ENCODE results near the gene PRCC. TPM values are rescaled to one million over a fixed set of nuclear protein-coding genes. Genes with fewer than 3 reads are reported as not detected.
A peak's percentile ranks its signal among the peaks of the same experiment; 100 is the strongest.

PRCC gene
- total RNA-seq, 1 donor from 2014 or later, result 39.4 TPM

DNA sequence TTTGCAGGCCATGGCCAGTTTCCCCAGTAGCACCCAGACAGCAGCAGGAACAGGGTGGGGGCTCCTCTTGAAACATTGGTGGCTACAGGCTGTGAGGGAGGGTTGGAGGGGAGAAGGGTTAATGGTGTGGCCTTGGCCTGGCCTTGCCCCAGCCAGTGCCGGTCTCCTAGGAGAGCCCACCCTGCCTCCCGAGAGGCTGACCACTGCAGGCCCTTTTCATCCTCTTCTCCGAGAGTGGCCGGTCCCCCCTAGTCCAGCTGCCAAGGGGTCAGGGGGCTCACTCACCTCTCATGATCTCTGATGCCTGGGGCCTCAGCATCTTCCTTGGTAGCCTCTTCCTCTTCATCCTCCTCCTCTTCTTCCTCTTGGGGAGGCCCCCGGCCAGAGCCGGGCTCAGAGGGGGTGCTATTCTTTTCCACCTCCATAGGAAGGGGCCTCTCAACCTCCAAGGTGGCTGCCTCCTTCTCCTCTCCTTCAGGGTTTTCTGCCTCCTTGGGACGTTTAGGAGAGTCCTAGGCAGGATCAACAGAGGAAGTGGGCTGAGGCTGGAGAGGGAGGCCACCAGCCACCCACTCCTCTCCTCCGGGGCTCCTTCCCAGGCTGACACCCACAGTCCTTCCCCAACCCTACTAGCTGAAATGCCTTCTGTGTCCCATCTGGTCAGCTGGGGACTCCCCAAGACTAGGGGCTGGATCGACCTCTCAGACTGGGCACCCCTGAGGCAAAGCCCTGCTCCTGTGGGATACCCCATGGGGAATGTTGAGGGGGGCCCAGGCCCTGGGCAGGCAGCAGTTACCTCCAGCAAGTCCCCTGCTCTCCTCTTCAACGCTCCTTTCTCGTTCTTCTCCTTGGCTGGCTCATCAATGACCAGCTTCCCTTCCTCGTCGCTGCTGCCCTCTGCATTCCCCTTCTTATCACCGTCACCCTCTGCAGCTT lies 23.7 kb upstream of the PRCC start:
- intact Hi-C loops (cut with DNase I), result no loop called here
- no peak for ATAC-seq (ENCODE audit: poor library complexity)
- peak; percentile 35 for DNase-seq

DNA sequence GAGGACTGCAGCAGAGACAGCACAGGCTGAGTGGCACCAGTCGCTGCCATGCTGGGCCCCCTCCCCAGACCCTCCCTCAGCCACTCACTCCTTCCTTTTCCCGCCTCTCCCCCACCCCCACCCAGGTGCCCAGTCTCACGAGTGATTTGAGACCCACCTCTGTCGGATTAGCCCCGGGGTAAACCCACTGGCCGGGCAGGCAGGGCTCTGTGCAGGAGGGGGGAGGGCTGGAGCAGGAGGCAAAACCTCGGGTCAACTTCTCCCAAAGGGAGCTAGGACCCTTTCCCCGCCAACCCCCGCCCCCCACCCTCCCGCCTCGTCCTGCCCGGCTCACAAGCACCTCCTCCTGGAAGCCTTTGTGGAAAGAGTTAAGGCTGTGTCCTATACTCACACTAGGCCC lies 23.0 kb upstream of the PRCC start:
- ATAC-seq (ENCODE audit: poor library complexity) (no peak), DNase-seq (peak; percentile 17)
- intact Hi-C loops (cut with DNase I), result no loop called here

DNA sequence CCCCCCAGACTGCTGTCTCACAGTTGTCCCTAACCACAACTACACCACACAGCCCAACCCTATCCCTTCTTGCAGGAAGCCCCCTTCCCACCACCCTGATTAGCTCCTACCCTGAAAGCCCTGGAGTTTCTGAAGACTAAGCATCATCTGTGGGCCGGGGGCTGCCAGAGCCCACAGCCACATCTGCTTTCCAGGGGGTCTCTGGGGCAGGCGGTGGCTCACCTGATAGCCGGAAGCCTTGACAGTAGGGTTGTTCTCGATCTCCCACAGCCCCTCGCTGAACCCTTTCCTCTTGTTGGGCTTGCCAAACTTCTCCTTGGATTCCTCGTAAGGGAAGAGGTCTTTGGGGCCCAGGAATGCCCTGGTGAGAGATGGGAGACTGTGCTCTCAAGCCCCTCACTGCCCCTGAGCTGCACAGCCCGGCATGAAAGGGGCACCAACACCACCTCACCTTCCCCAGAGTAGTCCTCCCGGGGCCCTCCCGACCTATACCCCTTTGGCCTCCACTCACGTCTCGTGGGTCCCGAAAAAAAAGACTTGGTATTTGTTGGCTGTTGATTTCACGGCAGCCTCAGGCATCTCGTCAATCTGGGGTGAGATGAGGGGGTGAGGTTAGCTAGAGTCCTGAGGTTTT lies 22.4 kb upstream of the PRCC start:
- DNase-seq (peak; percentile 33), ATAC-seq (ENCODE audit: poor library complexity) (no peak)
- intact Hi-C loops (cut with DNase I), result no loop called here

DNA sequence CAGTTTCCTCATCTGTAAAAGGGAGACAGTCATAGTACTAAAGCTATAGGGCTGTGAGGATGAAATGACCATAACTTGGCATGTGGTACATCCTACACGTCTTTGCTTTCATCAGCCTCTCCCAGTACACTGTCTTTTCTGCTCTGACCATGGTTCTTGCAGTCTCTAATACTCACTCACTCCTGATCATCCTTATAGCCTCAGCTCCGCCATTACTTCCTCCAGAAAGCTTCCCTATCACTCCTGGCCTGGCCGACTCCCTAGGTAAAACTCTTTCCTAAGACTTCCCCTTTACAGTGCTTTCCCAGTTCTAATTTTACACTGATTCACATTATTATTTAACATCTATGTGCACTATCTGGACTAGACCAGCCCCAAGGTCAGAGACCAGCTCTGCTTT lies 21.5 kb upstream of the PRCC start:
- DNase-seq (no peak), ATAC-seq (ENCODE audit: poor library complexity) (no peak)
- intact Hi-C loops (cut with DNase I), result no loop called here

DNA sequence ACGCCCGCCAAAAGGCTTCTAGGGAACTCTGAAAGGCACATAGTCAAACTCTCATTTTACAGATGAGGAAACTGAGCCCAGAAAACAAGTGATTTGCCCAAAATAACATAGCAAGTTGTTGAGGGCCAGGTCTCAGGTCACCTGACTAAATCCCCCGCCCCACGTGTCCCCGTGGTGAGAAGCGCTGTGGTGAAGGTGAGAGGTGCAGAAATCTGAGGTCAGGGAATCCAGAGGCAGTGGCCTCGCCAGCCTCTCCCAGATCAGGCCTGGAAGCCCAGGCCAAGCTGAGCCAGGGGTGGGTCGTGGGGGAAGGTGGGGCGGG lies 21.0 kb upstream of the PRCC start:
- no peak for DNase-seq
- ATAC-seq (ENCODE audit: poor library complexity), result no peak
- intact Hi-C loops (cut with DNase I), result no loop called here

DNA sequence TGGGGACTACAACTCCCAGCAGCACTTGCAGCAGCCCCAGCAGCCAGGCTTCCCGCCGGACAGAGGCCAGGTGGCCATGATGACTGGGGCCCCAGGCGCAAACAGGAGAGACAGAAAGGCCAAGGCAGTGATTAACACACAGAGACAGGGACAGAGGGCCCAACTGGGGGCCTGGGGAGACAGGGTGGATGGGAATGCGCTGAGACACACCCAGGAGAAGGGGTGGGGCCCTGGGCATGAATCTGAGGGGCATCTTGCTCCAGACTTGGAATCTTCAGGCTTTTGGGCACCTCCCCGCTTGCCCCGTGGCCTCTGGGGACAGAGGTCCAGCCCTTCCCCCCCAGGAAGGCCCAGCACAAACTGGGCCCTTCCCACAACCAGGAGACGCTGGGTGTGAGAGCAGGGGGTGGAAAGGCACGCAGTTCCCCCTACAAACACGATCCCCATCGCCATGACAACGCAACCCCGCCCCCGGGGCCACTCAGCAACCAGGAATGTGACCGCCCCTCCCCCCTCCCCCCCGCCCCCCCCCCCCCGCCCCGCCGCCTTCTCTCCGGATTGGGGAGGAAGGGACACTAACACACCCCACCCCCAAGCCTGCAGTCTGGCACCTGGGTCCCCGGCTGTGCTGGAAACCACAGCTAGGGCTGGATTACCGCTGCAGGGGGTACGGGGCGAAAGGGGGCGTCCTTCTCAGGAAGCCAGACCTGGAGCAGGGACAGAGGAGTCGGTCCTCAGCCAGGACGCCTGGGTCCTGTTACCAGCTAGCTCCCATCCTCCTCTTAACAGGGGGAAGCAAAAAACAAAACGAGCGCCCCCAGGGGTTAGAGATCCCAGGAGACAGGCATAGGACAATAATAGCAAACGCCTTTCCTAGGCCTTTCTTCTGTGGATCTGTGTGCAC lies 20.4 kb upstream of the PRCC start:
- intact Hi-C loops (cut with DNase I), result no loop called here
- ATAC-seq (ENCODE audit: poor library complexity) (peak; percentile 70), DNase-seq (peak; percentile 95)

DNA sequence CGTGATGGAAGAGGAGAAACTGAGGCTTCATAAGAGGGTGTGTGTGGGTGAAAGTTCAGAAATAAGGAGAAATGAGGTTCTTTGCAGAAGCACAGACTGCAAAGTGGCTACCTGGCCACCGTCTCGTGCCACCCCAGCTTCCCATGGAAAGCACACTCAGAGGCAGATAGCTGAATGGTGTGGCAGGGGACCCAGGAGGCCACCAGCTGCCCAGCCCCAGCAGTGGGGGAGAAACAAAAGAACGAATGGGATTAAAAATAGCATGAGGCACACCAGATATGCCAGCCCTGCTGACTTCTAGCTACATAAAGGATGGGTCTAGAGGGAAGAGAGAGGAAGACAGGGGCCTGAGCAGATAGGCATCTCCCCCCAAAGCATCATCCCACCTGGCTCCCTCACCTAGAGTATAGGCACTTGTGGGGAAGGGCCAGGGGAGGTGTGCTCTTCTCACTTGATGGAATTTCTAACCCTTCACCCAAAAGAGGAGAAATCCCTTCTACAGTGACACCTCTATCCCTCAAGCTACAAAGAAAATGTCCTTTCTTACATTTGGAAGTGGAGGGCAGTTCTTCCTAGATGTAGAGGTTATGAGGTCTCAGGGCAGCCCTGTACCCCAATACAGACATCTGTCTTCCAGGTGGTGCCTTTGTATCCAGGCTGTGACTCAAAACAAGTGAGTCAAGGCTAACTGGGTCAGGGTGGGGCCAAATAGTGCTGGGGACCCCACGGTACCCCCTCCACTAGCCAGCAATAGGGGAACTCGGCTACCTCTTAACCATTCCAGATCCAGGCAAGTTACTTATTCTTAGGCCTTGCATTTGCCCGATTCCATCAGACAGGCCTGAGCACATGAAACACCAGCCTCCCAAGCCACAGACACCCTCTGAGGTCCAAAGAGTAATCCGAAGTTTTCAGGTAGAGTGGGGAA lies 19.3 kb upstream of the PRCC start:
- intact Hi-C loops (cut with DNase I), result no loop called here
- ATAC-seq (ENCODE audit: poor library complexity) (peak; percentile 4), DNase-seq (peak; percentile 44)

DNA sequence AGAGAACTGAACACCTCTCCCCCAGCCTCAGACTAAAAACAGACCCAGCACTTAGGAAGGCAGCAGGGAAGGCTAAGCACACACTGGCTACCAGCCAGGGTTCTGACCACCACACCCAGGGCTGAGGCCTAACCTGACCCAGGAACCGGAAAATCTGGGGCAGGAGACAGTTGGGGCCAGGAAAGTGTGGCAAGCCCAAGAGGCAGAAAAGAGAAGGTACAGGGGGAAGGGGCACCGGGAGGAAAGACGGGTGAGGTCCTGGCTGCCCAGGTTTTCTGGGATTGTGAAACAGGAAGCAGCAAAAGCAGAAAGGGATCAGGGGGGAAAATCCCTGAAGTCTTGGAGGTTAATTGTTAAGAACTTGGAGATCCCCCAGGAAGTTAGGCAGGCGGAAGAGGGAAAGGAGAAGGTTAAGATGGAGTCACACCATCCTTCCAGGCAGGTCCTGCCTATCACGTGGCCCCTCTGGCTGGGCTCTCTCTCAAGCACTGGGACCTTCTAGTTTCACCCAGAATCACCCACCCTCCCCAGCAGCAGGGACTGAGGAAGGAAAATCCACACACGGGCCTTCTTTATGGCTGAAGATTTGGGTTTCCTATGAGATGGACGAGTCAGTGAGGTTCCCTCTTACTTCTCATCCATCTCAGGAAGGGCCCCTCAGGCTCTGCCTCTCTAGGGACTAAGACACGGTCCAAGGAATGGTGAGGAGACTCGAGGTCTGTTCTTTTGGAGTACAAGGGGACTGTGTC lies 18.5 kb upstream of the PRCC start:
- ATAC-seq (ENCODE audit: poor library complexity), result peak; percentile 8
- peak; percentile 71 for DNase-seq
- intact Hi-C loops (cut with DNase I), result no loop called here

DNA sequence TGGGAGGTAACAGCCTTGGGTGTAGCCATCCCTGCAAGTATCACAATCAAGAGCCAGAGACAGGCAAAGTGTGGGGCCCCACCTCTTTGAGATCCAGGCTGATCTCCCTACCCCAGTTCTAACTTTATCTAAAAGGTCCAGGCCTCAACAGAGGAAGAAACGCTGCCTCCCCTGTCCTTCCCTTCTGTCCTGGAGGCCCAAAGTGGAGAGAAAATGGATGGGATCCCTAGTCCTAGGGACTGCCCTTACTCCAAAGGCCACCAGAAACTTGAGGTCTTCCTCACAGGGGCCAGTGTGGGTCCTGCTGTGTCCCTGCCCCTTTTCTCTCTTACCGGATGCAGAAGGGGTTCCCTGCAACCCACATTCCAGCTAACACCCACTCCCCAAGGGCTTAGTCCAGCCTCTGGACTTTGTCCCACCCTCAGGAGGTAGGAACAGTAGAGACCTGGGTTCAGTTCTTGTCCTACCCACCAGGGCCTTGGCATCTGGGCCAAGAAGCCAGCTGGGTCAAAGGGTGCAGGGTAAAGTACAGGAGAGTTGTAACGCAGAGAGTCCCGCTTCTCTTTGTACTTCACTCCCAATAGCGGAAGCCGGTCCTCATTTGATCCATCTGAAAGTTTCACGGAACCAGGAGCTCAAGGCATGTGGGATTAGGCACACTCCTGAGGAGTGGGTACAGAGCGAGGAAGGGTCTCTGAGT lies 17.8 kb upstream of the PRCC start:
- intact Hi-C loops (cut with DNase I), result no loop called here
- ATAC-seq (ENCODE audit: poor library complexity), result no peak
- DNase-seq, result peak; percentile 30

DNA sequence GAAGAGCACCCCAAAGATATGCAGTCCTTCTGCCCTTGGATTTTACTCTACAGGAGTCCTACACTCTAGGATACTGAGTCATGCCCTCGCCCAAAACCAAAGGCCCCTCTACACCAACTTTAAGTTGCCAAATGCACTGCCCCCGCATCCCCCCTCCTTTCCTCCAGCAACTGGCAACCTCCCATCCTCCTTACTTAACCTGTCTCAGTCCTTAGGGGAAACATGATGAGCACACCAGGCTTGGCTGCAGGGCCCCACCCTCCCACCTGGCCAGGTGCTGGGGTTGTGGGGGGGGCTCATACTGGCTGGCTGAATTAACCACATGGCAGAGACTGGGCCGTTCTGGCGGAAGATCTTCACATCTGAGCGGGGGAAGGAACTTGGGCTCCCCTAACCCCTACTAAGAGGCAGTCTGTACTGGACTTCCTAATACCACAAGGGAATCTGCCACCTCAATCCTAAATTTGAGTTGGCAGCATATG lies 17.1 kb upstream of the PRCC start:
- intact Hi-C loops (cut with DNase I), result no loop called here
- ATAC-seq (ENCODE audit: poor library complexity) (no peak), DNase-seq (peak; percentile 39)

DNA sequence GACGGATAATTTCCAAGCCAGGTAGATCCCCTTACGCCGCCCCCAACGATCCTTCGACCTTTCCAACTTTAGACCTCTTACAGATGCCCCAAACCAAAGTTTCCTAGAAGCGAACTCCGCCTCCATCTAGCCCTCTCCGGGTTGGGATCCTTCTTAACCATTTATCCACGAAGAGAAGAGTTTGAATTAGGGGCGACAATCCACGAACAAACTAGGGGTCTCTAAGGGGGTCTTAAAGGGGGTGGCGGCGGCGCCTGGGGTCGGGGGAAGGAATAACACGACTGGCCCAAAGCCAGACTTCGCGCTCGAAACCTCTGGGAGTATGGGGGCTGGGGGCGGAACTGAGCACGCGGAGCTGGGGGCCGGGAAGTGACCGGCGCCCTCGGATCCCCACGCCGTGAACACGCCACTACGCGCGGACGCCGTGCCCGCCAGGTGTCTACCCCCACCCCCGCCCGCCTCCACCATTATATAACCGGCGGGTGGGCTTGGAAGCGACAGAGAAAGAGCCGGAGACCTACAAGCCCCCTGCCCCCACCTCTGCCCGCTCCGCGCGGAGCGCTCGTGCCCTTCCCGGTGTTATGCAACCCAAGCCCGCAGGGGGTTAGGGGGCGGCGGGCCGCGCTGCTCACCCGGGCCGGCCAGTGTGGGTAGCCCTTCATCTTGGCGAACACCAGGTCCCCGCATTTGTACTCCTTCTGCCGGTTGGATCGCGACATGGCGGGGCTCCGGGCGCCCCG lies 16.5 kb upstream of the PRCC start:
- intact Hi-C loops (cut with DNase I), result no loop called here
- peak; percentile 76 for DNase-seq
- ATAC-seq (ENCODE audit: poor library complexity), result peak; percentile 2

DNA sequence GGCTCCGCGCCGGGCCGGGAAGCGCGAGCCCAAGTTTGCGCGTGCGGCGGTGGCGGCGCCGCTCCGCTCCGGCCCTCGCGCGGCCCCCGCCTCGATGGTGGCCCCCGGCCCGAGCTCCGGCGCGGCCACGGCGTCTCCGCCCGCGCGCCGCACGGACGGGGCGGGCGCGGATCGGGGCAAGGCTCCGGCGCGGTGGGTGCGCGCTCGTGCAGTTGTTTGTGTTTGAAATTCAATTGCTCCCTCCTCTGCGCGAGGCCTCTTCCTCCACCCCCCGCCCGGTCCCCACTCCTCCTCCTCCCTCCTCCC lies 15.9 kb upstream of the PRCC start, which contains the start of gene HDGF:
HDGF (minus strand) TSS at position 225 of the 306 bp plus-strand sequence. CDS start 246 bp downstream, outside the sequence.
- no peak for DNase-seq
- intact Hi-C loops (cut with DNase I), result no loop called here
- ATAC-seq (ENCODE audit: poor library complexity), result no peak

DNA sequence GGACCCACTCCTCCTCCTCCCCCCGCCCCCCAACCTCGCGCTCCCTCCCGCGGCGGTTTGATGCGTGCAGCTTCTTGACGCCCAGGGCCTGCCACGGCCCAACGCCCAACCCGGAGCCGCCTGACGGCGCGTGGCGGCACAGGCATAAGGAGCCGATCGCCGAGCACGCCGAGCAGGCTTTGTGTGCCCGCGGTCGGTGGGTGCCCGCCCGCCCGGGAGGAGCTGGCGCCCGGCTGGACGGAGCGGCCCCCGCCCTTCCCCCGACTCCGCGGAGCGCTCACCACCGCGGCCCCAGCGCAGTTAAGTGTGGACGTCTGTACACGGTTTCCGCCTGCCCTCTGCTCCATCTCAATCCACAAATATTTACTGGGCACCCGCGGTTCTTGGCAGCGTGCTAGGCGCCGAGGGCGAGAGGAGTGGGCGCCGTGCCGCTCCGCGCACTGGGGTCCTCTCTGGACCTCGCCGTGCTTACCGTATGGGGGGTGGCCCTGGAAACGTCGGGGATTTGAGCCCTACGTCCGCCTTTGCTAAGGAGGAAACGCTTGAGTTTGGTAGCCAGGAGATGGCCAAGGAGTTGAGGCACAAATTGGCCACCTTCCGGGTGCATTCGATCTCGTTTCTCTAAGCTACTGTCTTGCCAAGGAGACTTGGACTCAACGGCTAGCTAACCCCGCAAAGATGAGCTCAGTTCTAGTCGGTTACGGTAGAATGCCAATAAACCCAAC lies 15.4 kb upstream of the PRCC start:
- DNase-seq, result peak; percentile 98
- ATAC-seq (ENCODE audit: poor library complexity), result peak; percentile 81
- intact Hi-C loops (cut with DNase I), result no loop called here

DNA sequence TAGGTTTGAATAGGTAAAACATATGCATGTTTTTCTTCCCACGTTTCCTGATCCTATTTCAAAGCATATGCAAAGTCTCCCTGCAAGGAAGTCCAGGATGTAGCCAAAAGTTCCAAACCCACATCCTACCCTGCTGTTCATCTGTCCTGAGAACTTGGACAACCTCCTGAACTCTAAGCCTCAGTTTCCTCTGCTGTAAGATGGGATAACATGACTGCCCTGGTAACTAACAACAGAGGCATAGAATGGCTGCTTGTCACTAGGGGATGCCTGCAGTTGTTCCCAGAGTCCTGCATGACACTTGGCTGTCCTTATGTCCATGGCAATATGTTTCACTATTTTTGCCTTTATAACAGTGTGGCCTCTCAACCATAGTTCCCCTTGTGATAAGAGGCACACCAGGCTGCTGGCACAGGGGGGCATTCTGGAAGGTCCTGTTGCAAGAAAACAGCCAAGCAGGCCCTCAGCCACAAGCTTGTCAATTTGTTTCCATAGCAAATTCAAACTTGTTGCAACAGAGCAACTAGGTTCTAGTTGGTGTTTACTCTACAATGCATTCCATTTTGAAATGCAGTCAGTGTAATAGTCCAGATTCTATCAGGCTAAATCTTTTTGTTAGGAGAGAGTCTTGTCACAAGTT lies 14.4 kb upstream of the PRCC start:
- intact Hi-C loops (cut with DNase I), result no loop called here
- ATAC-seq (ENCODE audit: poor library complexity) (no peak), DNase-seq (peak; percentile 37)

DNA sequence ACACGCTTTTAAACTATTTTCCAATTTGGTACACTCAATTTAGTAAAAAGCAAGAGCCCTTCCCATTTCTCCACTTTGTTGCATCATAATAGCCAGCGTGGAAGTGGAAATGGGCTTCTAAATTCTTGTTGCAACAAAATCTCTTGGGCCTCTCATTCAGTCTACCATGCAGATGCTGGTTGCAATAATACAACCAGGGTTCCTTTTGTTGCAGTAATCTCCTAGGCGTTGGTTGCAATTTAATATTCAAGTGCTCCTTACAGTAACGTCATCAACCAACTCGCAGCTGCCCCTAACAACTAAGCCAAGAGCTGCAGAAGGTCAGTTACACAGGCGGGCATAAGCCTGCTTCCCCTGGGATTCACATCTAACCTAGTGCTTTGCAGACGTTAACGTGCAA lies 13.1 kb upstream of the PRCC start:
- intact Hi-C loops (cut with DNase I), result no loop called here
- ATAC-seq (ENCODE audit: poor library complexity), result no peak

More for the DNA sequence above, 13.1 kb upstream of the PRCC start:
- peak; percentile 14 for DNase-seq
